GM12892 (cell line): ENCODE measurements around the gene CEP135.
"Not testable (repeated sequence)": the region's sequence is repeated elsewhere in the genome, so short reads cannot be mapped to it uniquely, and the experiment has no call there.

Experiments used
- POLR2A ChIP-seq: IDR thresholded peaks from 2 replicates; pipeline ENCODE4 v1.6.1; 2011; ENCODE audit warnings: low read depth, low read length, control low read depth
- POLR2AphosphoS5 ChIP-seq: IDR thresholded peaks from 2 replicates; pipeline ENCODE4 v1.6.1; 2011; ENCODE audit warnings: low read depth, low read length, control low read depth
- TAF1 ChIP-seq: IDR thresholded peaks from 2 replicates; pipeline ENCODE4 v1.6.1; 2011; ENCODE audit warnings: low read depth, mild to moderate bottlenecking, control low read depth, low read length, borderline replicate concordance

- TF ChIP-seq POLR2AphosphoS5, POLR2A, TAF1: not testable (repeated sequence)
Measured at GRCh38 chr4:56072730-56073129, 124.0 kb downstream of the CEP135 start.
